DMS53 (cell line): ENCODE results near the gene TEF.
"Not testable (repeated sequence)": the region's sequence is repeated elsewhere in the genome, so short reads cannot be mapped to it uniquely, and the experiment has no call there.

Source experiments
- DNase-seq: peaks from one replicate; lab custom pipeline; 2025; lab: John Stamatoyannopoulos, UW

TEF gene

GRCh38 chr22:41382610-41383009 is 868 bp downstream of the TEF start:
- DNase-seq: no peak

- peak; percentile 34 for DNase-seq
Observed at GRCh38 chr22:41383085-41383484, 1.3 kb downstream of the TEF start.

GRCh38 chr22:41384128-41384527 is 2.4 kb downstream of the TEF start:
- no peak for DNase-seq

GRCh38 chr22:41387341-41387740 is 5.6 kb downstream of the TEF start:
- DNase-seq: no peak

- DNase-seq: no peak
Observed at GRCh38 chr22:41394012-41394356, 12.2 kb downstream of the TEF start.

GRCh38 chr22:41395531-41396240 is 13.9 kb downstream of the TEF start:
- DNase-seq: no peak

GRCh38 chr22:41397143-41397811 is 15.5 kb downstream of the TEF start:
- DNase-seq: no peak

- DNase-seq: no peak
Observed at GRCh38 chr22:41398921-41399320, 17.2 kb downstream of the TEF start.

GRCh38 chr22:41401781-41402648 is 20.3 kb downstream of the TEF start:
- peak; percentile 88 for DNase-seq

GRCh38 chr22:41402851-41403250 is 21.1 kb downstream of the TEF start:
- not testable (repeated sequence) for DNase-seq

- DNase-seq: peak; percentile 89
Observed at GRCh38 chr22:41403532-41404318, 22.0 kb downstream of the TEF start.

- DNase-seq: no peak
Observed at GRCh38 chr22:41405588-41405987, 23.8 kb downstream of the TEF start.

- no peak for DNase-seq
Observed at GRCh38 chr22:41406410-41406809, 24.7 kb downstream of the TEF start.

- DNase-seq: no peak
Observed at GRCh38 chr22:41407433-41407832, 25.7 kb downstream of the TEF start.

GRCh38 chr22:41408665-41409064 is 26.9 kb downstream of the TEF start:
- DNase-seq: no peak

GRCh38 chr22:41410311-41410751 is 28.6 kb downstream of the TEF start:
- no peak for DNase-seq

GRCh38 chr22:41411021-41411851 is 29.5 kb downstream of the TEF start:
- DNase-seq: no peak

GRCh38 chr22:41415554-41415953 is 33.8 kb downstream of the TEF start:
- no peak for DNase-seq

- DNase-seq: no peak
Observed at GRCh38 chr22:41417622-41418390, 36.1 kb downstream of the TEF start.

- no peak for DNase-seq
Observed at GRCh38 chr22:41418717-41419116, 37.0 kb downstream of the TEF start.
